GM21515 (cell line): Measurements from ENCODE around the gene CDX1.
A peak's percentile ranks its signal among the peaks of the same experiment; 100 is the strongest.

Experiments
- ATAC-seq: cut with Tn5 transposase; IDR thresholded peaks from one replicate; pipeline ENCODE4 v1.9.1; 2021; ENCODE audit not compliant: unreplicated experiment

CDX1 gene

GRCh38 chr5:150146235-150146634, 20.3 kb upstream of the CDX1 start:
- no peak for ATAC-seq

- ATAC-seq = no peak
These were observed 19.5 kb upstream of the CDX1 start for GRCh38 chr5:150146862-150147601.

GRCh38 chr5:150147670-150148069, 18.9 kb upstream of the CDX1 start:
- ATAC-seq = no peak

- no peak for ATAC-seq
These were observed 18.3 kb upstream of the CDX1 start for GRCh38 chr5:150148117-150148927.

- no peak for ATAC-seq
These were observed 17.0 kb upstream of the CDX1 start for GRCh38 chr5:150149618-150150017.

GRCh38 chr5:150152636-150153462, 13.7 kb upstream of the CDX1 start:
- no peak for ATAC-seq

GRCh38 chr5:150153483-150153882, 13.1 kb upstream of the CDX1 start:
- no peak for ATAC-seq

- no peak for ATAC-seq
These were observed 12.5 kb upstream of the CDX1 start for GRCh38 chr5:150153957-150154617.

- ATAC-seq = no peak
These were observed 11.9 kb upstream of the CDX1 start for GRCh38 chr5:150154618-150155128.

GRCh38 chr5:150155258-150156026, 11.1 kb upstream of the CDX1 start, which contains the start of gene PDGFRB:
TSS of gene PDGFRB (minus strand) at chr5:150155845. CDS start at chr5:150137047, 18,798 bp downstream.
- ATAC-seq = peak; percentile 51

- no peak for ATAC-seq
These were observed 10.6 kb upstream of the CDX1 start for GRCh38 chr5:150156027-150156368.

GRCh38 chr5:150156540-150156939, 10.0 kb upstream of the CDX1 start:
- ATAC-seq = no peak

GRCh38 chr5:150157168-150157567, 9.4 kb upstream of the CDX1 start:
- no peak for ATAC-seq

GRCh38 chr5:150158170-150158949, 8.2 kb upstream of the CDX1 start:
- no peak for ATAC-seq

- ATAC-seq = no peak
These were observed 7.5 kb upstream of the CDX1 start for GRCh38 chr5:150159031-150159430.

GRCh38 chr5:150159741-150160179, 6.8 kb upstream of the CDX1 start:
- no peak for ATAC-seq

GRCh38 chr5:150160448-150161081, 6.0 kb upstream of the CDX1 start:
- no peak for ATAC-seq

GRCh38 chr5:150161242-150162141, 5.1 kb upstream of the CDX1 start:
- peak; percentile 68 for ATAC-seq
